ENCODE measurements around the gene CCDC47.
A peak's percentile ranks its signal among the peaks of the same experiment; 100 is the strongest.
"Not testable (repeated sequence)": the region's sequence is repeated elsewhere in the genome, so short reads cannot be mapped to it uniquely, and the experiment has no call there.

CCDC47 gene

DNA sequence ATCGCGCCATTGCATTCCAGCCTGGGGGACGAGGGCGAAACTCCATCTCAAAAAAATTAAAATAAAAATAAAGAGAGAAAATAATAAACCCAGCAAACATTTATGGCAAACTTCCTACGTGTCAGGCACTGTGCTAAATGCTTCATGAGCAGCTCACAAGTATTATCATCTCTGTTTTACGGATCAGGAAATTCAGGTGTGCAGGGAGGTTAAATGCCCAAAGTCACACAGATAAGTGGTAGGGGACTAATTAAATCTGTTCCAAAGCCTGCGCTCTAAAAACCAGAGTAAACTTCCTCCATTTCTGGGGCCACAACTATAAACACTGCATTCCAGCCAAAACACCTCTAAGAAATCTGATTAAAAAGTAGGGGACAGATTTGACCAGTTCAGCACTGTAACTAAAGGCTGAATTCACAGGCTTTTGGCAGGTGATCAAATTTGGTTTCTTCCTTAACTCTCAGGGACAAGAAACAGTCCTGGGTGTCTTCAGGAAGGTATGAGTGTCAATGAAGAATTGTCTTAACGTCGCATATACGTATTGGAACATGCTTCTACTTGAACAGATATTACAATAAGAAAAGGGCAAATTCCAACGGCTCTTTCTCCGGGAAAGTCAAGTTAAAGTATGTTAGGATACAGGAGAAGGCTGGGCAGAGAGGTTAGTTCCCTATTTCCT is 32.8 kb downstream of the CCDC47 start:
- DNase-seq (ENCODE audit: low spot score) (peak; percentile 5), FAIRE-seq (no peak)

DNA sequence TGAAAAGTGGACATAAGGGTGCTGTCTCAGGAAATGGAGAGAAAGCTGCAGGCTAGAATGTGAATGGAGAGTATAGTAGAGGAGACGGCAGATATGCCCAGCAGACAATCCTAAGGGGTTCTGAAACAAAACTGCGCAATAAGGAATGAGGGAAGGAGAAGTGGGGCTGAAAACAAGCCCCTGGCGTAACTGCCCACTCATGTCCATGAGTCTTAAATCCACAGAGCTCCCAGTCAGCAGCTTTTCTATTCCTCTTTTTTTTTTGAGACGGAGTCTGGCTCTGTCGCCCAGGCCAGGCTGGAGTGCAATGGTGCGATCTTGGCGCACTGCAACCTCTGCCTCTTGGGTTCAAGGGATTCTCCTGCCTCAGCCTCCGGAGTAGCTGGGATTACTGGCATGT is 37.7 kb downstream of the CCDC47 start:
- FAIRE-seq (no peak), DNase-seq (ENCODE audit: low spot score) (no peak)

DNA sequence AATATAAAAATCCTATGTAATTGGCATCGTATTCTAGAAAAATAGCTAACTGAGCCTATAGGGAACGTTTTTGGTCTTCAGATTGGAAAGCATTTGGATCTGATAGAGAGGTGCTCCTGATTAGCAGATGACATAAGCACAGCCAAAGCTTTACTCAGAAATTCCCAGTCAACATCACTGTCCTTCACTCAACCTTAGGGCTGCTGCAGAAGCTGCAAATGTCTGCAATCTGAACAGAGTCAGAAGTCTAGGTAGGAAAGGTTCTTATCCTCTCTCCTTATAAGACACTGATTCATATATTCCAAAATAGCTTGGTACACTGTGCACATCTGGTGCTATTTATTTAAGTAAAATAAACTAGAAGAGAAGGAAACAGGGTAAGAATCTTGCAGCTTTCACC is 51.0 kb downstream of the CCDC47 start:
- no peak for FAIRE-seq

DNA sequence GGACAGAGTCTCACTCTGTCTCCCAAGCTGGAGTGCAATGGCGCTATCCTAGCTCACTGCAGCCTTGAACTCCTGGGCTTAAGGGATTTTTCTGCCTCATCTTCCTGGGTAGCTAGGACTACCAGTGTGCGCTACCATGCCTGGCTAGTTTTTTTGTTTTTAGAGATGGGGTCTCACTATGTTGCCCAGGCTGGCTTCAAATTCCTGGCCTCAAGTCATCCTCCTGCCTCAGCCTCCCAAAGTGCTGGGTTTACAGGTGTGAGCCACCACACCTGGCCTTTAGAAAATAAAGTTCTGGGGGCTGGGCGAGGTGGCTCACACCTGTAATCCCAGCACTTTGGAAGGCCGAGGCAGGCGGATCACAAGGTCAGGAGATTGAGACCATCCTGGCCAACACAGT is 53.2 kb downstream of the CCDC47 start:
- not testable (repeated sequence) for FAIRE-seq; DNase-seq (ENCODE audit: low spot score)

More for the DNA sequence above, 51.0 kb downstream of the CCDC47 start:
- no peak for DNase-seq (ENCODE audit: low spot score)

DNA sequence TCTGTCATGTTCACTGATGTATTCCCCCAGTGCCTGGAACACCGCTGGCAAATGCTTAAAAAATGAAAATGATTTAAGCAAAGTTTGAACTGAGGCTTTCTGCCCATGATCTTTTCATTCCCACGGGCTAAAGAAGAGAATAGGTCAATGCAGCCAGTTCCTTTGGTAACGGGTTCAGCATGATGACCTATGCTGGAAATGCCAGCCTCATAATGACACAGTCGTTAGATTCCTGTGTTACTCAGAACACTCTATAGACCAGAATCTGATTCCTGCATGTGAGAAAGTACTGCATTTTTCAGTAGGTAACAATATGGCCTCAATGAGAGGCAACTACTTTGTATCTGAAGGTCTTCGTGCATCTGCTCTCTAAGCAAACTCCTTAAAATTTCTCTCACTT is 54.4 kb downstream of the CCDC47 start:
- FAIRE-seq = no peak
- no peak for DNase-seq (ENCODE audit: low spot score)

DNA sequence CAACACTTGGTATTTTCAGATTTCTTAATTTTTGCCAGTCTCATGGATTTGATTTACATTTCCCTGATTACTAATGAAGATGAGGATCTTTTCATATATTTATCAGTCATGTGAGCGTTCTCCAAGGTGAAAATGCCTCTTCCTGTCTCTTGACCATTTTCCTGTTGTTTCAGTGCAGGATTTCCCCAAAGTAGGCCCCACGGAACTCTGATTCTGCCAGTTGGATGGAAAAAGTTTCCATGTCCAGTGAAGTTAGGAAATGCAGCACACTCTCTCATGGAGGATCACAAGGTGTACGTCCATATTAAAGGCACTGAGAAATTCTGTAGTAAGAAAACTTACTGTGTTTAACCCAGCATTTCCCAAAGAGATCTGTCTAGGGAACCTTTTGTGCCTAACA is 57.0 kb downstream of the CCDC47 start:
- FAIRE-seq = no peak

DNA sequence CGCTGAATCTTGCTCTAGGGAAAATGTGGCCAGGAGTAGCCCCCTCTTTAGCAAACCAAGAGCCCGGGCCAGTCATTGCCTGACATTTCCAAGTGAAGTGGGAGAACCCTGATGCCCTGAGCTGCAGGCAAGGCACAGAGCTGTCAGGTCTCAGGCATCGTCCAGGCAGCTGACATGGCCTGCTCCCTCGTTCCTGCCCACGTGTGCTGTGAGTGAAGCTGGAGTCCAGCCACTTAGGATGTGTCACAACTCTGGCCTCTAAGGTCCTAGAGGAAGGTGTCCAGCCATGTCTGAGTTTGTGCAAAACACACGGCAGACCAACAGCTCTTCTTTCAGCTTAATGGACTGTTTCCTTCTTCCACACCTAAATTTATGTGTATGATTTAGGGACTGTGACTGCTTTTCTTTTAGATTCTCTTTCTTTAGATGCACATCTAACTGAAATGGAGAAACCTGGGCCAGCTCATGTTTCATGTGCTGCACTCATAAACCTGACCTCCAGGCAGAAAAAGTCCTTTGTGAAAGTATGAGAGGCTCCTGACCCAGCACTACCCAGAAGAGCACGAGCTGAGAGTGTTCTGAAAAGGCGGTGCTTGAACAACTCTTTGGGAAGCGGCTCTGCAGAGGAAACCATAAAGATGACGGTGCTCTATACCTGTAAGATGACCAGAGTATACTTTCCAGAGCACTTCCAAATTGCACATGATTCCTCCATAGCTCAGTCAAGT is 58.7 kb downstream of the CCDC47 start:
- DNase-seq (ENCODE audit: low spot score) (no peak), FAIRE-seq (peak; percentile 23)

More for the DNA sequence above, 57.0 kb downstream of the CCDC47 start:
- DNase-seq (ENCODE audit: low spot score) = no peak

DNA sequence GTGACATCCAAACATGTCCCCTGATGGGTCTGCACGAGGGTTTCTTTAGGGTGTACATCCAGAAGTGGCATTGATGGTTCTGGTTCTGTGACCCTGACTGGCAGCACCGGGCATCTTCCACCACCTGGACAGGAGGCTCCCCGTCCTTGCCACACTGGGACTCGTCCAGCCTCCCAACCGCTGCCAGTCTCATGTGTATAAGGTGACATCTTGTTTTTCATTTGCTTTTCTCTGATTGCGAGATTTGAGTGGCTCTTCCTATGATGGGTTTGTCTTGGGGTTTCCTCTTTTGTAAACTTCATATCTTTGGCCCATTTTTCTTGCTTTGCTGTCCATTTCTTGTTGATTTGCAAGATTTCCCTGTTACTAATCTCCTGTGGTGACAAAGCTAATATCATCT is 64.3 kb downstream of the CCDC47 start:
- no peak for FAIRE-seq
- no peak for DNase-seq (ENCODE audit: low spot score)

DNA sequence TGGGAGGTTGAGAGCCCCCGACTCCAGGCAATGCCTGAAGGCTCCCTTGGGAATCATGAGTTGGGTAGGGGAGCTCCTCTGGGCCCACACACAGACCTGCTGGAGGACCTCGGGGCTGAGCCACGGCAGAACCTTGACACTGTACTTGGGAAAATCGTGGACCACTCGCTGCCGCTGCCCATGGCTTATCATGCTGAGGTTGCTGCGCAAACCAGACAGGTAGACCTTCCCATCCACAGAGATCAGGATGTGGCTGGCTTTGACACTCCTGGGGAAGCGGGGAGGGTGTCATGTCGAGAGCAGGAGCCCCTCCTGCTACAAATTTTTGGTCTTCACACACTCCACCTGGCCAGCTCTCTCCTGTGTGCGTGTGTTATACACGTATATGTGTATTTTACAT is 66.2 kb downstream of the CCDC47 start:
- FAIRE-seq (no peak), DNase-seq (ENCODE audit: low spot score) (no peak)

DNA sequence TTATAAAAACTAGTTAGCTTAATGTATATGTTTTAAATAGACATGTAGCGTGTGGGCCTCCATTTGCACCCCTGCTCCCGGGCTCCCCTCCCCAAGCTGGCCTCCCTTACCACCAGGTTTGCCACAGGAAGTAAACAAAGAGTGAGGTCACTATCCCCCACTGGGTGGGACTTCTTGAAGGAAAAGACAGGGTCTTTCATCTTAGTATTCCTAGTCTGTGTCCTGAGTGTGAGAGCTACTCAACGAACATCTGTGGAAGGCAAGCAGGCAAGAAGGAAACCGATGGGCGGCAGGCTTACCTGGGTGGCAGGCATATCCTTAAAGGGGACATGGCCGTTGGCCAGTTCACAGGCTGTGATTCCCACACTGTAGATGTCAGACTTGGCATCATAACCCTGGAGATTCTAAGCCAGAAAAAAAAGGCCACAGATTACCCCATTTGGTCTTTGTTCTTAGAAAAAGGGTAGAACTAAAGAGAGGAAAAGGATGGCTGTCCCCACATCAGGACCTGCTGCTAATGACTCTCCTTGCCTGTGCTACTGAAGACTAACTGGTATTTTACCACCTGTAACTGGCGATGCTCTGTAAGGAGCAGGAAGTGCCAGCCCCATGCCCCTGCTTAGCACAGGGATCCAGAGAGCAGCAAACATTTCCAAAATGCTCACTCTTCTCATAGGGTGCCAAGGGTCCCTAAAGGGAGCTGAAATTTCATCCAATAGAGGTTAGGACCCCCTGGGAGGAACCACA is 66.9 kb downstream of the CCDC47 start:
- FAIRE-seq = no peak

DNA sequence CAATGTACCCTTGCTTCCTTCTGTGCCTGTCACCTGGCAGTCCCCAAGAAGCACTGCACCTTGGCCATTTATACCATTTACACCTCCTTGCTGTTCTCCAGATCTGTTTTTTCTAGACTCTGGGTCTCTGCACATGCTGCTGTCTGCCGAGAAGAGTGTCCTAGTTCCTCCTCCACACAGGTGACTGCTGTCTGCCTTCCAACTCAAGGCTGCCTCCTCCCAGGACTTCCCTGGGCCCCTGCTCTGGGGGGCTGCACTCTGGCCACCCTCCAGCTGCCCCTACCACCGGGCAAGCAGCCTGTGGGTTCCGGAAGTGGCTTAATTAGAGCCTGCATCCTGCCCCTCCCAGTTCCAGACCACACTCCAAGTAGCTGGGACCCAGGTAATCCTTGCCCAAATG is 67.7 kb downstream of the CCDC47 start:
- FAIRE-seq = peak; percentile 23

More for the DNA sequence above, 66.9 kb downstream of the CCDC47 start:
- DNase-seq (ENCODE audit: low spot score) = no peak

DNA sequence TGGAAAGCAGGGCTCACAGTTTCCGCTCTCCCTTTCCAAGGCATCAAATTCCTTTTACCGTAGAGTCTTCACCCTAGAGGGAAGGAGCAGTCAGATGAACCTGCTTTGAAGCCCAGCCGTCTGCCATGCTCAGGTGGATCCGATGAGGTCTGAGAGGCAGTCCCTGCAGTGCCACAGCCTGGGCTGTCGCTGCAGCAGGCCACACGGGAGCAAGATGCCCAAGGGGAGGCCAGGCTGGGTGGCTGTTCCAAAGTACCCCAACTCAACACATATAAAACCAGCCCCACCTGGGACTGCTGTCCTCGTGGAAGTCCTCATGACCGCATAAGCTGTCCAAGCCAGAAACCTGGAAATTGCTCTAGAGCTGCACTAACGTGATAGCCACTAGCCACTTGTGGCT is 68.6 kb downstream of the CCDC47 start:
- DNase-seq (ENCODE audit: low spot score) (no peak), FAIRE-seq (no peak)

More for the DNA sequence above, 67.7 kb downstream of the CCDC47 start:
- no peak for DNase-seq (ENCODE audit: low spot score)

DNA sequence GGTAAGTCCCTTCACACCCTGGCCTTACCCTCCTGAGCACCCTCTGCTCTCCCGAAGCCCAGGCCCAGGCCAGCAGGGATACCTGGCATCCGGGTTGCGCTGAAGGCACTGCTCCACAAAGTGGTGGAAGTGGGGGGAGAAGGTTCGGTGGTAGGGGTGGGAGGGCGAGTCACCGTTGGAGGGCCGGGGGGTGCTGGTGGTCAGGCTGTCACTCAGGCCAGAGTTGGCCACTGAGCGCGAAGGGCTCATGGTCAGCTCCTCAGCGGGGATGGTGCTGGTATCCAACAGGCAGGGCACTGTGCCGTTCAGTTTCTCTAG is 69.2 kb downstream of the CCDC47 start:
- FAIRE-seq (peak; percentile 83), DNase-seq (ENCODE audit: low spot score) (no peak)

DNA sequence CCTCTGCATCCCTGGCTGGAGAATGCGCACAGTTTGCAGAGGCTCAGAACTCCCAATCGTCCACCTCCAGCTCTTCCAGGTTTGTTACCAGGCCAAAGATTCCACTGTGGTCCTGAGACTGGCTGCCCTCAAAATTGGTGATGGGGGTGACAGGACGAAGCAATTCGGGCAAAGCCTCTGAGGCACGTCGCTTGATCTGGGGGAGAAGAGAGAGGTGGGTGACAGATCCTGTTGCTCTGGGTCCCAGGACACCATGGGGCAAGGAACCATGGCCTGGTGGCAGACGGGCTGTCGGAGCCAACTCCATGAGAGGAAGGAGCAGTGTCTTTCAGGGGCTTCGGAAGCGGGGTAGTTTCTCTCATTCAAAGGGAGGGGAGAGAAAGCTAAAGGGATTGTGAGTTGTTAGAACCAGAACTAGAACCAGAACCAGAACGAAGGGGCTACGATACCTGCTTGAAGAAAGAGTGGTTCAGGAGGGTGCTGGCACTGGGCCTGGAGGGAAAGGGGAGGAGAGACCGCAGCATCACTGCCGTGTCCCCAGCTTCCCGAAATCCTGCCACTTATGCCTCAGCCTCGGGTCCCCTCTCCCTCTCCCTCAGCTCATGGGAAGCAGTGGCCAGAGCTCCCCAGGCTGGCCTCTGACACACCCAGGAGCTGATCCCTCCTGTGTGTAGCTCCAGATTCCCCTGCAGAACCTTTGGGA is 69.7 kb downstream of the CCDC47 start:
- FAIRE-seq (no peak), DNase-seq (ENCODE audit: low spot score) (no peak)

DNA sequence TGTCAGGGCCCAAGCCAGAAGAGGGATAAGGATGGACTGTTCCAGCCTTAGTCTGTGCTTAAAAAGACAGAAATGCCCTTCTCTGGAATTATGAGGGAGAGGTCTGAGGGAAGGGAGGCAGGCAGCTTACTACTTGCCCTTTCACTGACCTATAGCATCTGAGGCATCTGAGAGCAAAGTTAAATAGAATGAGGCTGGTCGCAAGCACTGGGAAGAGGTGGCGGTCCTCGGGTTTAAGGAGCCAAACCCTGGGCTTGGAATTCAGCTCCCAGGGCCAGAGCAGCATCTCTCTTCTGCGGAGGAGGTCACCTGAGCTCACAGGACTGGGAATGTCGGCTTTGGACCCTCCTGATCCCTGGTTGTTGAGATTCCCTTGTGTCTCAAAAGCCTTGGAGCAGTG is 70.4 kb downstream of the CCDC47 start:
- FAIRE-seq (peak; percentile 5), DNase-seq (ENCODE audit: low spot score) (no peak)

DNA sequence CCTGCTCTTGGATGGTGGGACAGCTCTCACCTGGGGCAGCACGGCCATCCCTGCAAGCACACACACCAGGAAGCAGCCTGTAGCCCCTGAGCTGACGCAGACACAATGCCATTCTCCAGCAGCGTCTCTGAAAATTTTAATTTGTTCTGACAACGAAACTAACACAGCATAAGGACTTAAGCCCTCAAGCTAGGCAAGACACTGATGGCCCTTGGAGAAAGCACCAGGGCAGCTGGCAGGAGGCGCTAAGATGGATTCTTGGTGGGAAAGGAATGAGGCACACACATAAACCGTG is 70.7 kb downstream of the CCDC47 start:
- FAIRE-seq = no peak
- DNase-seq (ENCODE audit: low spot score) = no peak

DNA sequence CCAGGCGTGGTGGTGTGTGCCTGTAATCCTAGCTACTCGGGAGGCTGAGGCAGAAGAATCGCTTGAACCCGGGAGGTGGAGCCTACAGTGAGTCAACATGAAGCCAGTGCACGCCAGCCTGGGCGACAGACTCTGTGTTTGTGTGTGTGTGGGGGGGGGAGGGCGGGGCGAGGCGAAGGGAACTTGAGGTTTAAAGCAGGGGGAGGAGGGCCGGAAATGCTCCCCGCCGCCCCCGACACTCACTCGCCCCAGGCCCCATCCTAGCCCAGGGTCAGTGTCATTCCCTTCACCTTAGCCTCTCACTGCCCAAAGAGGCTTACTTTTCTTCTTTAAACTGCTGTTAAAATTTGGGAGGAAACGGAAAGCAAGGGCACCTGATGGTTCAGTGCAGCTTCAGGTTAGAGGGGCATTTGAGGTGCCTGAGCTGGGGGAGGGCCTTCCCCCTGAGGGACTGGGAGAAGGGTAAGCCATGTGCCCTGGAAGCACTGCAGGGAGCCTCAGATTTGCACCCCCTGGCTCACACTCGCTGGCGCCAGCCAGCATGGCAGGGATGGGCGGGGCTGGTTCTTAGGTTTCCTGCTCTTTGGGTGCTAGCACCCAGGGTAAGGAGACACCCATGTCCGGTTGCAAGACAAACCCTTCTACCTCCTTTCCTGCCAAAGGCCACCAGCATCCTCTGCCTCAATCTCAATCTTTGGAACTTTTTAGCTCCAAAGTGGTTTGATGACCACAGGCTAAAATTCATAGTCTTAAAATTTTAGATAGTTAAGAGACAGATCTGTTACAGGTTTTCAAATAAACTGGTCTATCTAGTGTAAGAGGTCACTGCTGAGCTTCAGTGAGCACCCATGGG is 71.3 kb downstream of the CCDC47 start:
- FAIRE-seq (no peak), DNase-seq (ENCODE audit: low spot score) (no peak)

DNA sequence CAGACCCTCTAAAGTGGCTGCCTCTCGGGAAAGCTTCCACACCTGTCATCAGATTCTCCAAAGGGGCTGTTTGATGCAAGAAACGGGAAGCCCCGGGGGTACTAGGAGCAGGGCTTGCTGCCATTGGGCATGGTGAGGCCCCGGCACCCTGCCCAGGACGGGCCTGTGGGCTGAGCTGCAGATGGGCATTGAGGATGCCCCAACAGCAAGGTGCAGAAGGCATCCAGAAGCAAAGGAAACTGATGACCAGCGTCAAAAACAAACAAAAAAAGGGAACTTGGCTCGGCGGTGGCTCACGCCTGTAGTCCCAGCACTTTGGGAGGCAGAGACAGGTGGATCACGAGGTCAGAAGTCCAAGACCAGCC is 72.0 kb downstream of the CCDC47 start:
- FAIRE-seq (no peak), DNase-seq (ENCODE audit: low spot score) (no peak)

DNA sequence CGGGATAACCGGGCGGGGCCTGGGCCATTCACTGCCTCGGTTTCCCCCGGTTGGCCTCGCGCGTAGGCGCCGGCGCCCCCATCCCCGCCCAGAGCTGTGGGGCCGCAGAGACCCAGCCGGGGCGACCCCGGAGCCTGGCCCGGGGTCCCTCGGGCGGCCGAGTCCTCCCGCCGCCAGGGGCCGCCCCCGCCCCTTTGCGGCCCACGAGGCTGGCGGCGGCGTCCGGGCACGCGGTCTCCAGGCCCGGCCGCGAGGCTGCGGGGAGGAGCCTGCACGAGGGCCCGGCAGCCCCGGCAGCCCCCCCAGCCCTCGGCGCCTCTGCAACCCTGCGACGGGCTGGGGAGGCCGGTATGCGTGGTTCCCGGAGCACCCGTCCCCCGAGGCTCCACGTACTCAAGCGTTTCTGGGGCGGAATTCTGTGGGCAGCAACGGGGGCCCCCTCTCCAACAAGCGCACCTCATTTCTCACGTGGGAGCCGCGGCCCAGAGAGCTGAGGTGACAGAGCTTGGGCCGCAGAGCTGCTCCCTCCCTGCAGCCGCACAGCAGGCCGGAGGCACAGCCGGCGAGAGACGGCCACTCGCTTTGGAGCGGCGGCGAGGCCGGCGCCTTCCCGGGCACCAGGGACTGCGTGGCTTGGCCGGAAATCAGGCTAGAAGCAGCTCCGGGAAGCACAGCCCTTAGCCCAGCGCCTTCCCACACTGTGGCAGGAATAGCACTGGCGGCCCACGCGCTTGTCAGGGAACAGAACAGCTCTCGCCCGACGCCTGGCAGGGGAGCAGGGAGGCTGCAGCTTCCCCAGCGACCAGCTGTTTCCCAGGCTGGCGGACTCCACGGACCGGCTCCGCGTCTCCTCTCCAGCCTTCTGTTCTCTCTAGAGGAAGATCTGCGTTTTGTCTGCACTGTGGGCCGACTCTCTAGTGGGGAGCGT is 72.6 kb downstream of the CCDC47 start:
- no peak for DNase-seq (ENCODE audit: low spot score)
- peak; percentile 61 for FAIRE-seq

All from urothelium cell line (cell line).